Epithelial cell of proximal tubule (primary cell): ENCODE measurements around the gene SACM1L. TPM values are rescaled to one million over a fixed set of nuclear protein-coding genes. Genes with fewer than 3 reads are reported as not detected.

Experiments used
- DNase-seq: peaks from one replicate; pipeline ENCODE4 v3.0.0-alpha.2; 2011; ENCODE audit warnings: low read depth
- H3K4me3 ChIP-seq: 2 replicates; pipeline ENCODE4 v1.5.1; 2011; ENCODE audit warnings: low read depth, mild to moderate bottlenecking, low read length
- total RNA-seq: library from RNA; depleted of rRNA; stranded (reverse); fragments of >200 nt; gene quantifications from 2 replicates; pipeline ENCODE4 v1.2.3, GENCODE V29; 2015
- TF ChIP-seq, protein P1 (sequence below): conservative IDR thresholded peaks from 2 replicates; pipeline ENCODE4 v1.5.1; 2012; ENCODE audit warnings: low read depth, mild to moderate bottlenecking, low read length

SACM1L gene
- total RNA-seq, 1 donor from 2014 or later = 15.2 TPM

GRCh38 chr3:45644791-45645201 is 44.4 kb upstream of the SACM1L start:
- TF ChIP-seq, protein P1, sequence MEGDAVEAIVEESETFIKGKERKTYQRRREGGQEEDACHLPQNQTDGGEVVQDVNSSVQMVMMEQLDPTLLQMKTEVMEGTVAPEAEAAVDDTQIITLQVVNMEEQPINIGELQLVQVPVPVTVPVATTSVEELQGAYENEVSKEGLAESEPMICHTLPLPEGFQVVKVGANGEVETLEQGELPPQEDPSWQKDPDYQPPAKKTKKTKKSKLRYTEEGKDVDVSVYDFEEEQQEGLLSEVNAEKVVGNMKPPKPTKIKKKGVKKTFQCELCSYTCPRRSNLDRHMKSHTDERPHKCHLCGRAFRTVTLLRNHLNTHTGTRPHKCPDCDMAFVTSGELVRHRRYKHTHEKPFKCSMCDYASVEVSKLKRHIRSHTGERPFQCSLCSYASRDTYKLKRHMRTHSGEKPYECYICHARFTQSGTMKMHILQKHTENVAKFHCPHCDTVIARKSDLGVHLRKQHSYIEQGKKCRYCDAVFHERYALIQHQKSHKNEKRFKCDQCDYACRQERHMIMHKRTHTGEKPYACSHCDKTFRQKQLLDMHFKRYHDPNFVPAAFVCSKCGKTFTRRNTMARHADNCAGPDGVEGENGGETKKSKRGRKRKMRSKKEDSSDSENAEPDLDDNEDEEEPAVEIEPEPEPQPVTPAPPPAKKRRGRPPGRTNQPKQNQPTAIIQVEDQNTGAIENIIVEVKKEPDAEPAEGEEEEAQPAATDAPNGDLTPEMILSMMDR = no peak
- H3K4me3 ChIP-seq = no peak overlapping the region
- peak; percentile 47 for DNase-seq

GRCh38 chr3:45646051-45646585 is 43.1 kb upstream of the SACM1L start:
- H3K4me3 ChIP-seq = no peak overlapping the region
- TF ChIP-seq, protein P1 = no peak
- DNase-seq = no peak

DNA sequence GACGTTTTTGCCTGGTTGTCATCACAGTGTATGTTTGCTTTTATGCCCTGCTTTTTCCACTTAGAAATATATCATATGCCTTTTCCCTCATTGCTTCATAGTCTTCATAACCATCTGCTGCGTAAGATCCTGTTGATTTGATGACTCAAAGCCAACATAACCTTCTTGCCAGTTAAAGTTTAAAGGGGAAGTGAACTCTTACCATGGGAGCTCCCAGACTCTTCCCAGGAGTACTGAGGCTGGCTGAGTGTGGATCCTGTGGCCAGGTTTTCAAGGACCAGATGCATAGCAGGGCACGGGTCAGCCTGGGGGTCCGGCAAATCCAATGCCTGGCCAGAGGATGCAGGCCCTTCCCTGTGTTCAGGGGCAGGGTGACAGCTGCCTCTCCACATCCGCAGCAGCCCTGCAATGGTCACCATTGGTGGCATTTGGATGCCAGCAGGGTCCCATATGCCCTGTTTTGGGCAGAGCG is 42.0 kb upstream of the SACM1L start:
- H3K4me3 ChIP-seq = no peak overlapping the region
- TF ChIP-seq, protein P1 = no peak

GRCh38 chr3:45653205-45653604 is 36.0 kb upstream of the SACM1L start:
- no peak overlapping the region for H3K4me3 ChIP-seq
- TF ChIP-seq, protein P1 = no peak
- DNase-seq = no peak

More for the DNA sequence above, 42.0 kb upstream of the SACM1L start:
- peak; percentile 72 for DNase-seq

DNA sequence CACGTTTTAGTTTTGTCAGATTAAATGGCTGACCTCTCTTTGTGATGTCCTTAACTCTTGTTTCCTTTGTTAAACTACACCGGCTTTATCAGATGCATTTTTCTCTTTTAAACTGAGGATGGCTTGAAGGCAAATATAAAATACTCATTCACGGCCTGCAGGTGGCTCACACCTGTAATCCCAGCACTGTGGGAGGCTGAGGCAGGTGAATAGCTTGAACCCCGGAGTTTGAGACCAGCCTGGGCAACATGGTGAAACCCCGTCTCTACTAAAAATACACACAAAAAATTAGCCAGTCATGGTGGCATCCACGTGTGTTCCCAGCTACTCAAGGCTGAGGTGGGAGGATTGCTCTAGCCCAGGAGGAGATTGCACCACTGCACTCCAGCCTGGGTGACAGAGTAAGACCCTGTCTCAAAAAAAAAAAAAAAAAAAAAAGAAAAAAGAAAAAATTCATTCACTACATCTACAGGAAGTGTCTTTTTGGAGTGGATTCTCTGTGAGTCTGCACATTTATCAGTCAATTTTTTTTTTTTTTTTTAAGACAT is 34.7 kb upstream of the SACM1L start:
- no peak for DNase-seq
- no peak overlapping the region for H3K4me3 ChIP-seq
- TF ChIP-seq, protein P1 = no peak

DNA sequence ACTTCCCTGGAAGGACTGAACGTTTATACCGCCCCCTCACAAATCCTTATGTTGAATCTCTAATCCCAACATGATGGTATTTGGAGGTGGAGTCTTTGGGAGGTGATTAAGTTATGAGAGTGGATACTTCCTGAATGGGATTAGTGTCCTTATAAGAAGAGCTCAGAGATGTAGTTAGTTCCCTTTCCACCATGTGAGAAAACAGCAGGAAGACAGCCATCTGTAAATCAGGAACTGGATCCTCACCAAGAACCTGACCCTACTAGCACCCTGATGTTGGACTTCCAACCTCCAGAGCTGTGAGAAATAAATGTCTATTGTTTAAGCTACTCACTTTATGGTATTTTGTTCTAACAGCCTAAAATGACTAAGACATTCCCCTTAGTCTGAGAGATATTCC is 33.3 kb upstream of the SACM1L start:
- no peak for DNase-seq
- TF ChIP-seq, protein P1 = no peak
- H3K4me3 ChIP-seq = no peak overlapping the region
